ENCODE data around the gene SHISAL1.

The SHISAL1 gene

DNA sequence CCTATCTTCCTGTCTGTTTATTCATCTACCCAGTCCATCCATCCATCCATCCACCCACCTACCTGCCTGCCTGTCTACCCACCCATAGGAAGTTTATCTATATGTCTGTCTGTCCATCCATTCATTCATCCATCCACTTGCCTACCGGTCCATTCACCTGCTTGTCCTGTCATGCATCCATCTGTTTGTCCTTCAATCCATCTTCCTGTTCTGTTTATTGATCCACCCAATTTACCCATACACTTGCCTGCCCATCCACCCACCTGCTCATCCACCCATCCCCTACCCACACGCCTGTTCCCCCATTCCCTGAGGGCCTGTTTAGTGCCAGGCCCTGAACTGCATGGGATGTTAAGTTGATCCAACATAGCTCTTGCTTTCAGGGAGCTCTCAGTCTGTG lies 113.6 kb downstream of the SHISAL1 start:
- H3K4me3 Mint-ChIP-seq: no peak overlapping the region
- no peaks in the 10 kb centered on the region for H3K9me3 Mint-ChIP-seq
- H3K4me1 Mint-ChIP-seq: peaks cover 14% of the 10 kb centered on the region
- peaks cover 24% of the 10 kb centered on the region for H3K27me3 Mint-ChIP-seq (ENCODE audit: low read depth, poor library complexity)
- H3K36me3 Mint-ChIP-seq (ENCODE audit: low read depth): no peaks in the 10 kb centered on the region
- H3K27ac Mint-ChIP-seq: no peak overlapping the region
- no peak for DNase-seq
- no peak for TF ChIP-seq CTCF (IDR thresholded peaks at IDR 0.05)

DNA sequence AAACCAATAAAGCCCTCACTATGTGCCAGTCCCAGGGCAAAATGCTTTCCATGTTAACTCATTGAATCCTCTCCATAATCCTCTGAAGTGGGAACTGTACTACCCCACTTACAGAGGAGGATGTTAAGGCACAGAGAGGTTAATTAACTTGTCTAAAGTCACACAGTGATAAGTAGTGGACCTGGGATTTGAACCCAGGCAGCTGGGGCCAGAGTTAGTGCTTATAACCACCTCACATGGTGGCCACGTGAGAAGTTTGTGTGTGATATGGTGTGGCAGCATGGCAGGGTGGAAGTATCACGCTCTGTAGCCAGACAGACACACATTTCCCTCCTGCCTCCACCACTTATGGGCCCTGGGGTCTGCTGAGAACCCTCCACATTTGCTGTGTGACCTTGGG lies 115.5 kb downstream of the SHISAL1 start:
- no peak for DNase-seq
- Mint-ChIP-seq H3K27ac (no peak overlapping the region), H3K27me3 (ENCODE audit: low read depth, poor library complexity) (peaks cover 26% of the 10 kb centered on the region), H3K4me1 (peaks cover 9% of the 10 kb centered on the region), H3K9me3 (no peaks in the 10 kb centered on the region), H3K4me3 (no peak overlapping the region), H3K36me3 (ENCODE audit: low read depth) (no peaks in the 10 kb centered on the region)
- TF ChIP-seq CTCF (IDR thresholded peaks at IDR 0.05): no peak

DNA sequence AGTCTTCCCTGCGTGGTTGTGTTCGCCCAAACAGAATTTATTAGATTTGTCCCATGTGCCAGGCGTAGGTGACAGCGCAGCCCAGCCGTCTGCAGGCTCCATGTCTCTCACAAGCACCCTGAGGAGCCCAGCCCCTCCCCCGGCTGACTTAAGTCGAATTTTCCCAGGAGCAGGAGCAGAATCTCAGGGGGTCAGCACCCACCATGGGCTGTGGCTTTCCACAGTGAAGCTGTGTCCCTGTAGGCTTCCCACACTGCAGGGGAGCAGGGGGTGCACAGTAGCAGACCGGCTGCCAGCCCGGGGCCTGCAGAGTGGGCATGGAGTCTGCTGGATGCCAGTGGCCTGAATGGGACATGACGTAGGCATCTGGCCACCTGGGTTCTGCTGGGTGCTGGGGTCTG lies 116.0 kb downstream of the SHISAL1 start:
- peaks cover 4% of the 10 kb centered on the region for H3K4me1 Mint-ChIP-seq
- peaks cover 26% of the 10 kb centered on the region for H3K27me3 Mint-ChIP-seq (ENCODE audit: low read depth, poor library complexity)
- H3K27ac Mint-ChIP-seq: no peak overlapping the region
- H3K36me3 Mint-ChIP-seq (ENCODE audit: low read depth): no peaks in the 10 kb centered on the region
- H3K4me3 Mint-ChIP-seq: no peak overlapping the region
- DNase-seq: no peak
- TF ChIP-seq CTCF (IDR thresholded peaks at IDR 0.05): no peak
- H3K9me3 Mint-ChIP-seq: no peaks in the 10 kb centered on the region

- DNase-seq: no peak
- Mint-ChIP-seq H3K36me3 (ENCODE audit: low read depth) (no peaks in the 10 kb centered on the region), H3K4me3 (no peak overlapping the region), H3K9me3 (no peaks in the 10 kb centered on the region), H3K27ac (no peak overlapping the region), H3K4me1 (peaks cover 3% of the 10 kb centered on the region), H3K27me3 (ENCODE audit: low read depth, poor library complexity) (peaks cover 26% of the 10 kb centered on the region)
- no peak for TF ChIP-seq CTCF (IDR thresholded peaks at IDR 0.05)
These were observed 116.5 kb downstream of the SHISAL1 start for GRCh38 chr22:44196241-44196640.

- Mint-ChIP-seq H3K36me3 (ENCODE audit: low read depth) (no peaks in the 10 kb centered on the region), H3K4me3 (no peak overlapping the region), H3K9me3 (no peaks in the 10 kb centered on the region), H3K27ac (no peak overlapping the region), H3K27me3 (ENCODE audit: low read depth, poor library complexity) (peaks cover 26% of the 10 kb centered on the region), H3K4me1 (peaks cover 3% of the 10 kb centered on the region)
- TF ChIP-seq CTCF (IDR thresholded peaks at IDR 0.05): no peak
- no peak for DNase-seq
These were observed 117.4 kb downstream of the SHISAL1 start for GRCh38 chr22:44195189-44195871.

DNA sequence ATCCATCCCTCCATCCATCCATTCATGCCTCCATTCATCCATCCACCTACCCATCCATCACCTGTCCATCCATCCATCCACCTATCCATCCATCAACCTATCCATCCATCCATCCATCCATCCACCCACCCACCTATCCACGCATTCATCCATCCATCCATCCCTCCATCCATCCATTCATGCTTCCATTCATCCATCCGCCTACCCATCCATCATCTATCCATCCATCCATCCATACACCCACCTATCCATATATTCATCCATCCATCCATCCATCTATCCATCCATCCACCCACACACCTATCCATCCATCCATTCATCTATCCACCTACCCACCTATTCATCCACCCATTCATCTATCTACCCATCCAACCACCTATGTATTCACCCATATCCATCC lies 118.2 kb downstream of the SHISAL1 start:
- H3K36me3 Mint-ChIP-seq (ENCODE audit: low read depth): no peaks in the 10 kb centered on the region
- H3K27me3 Mint-ChIP-seq (ENCODE audit: low read depth, poor library complexity): peaks cover 26% of the 10 kb centered on the region
- H3K27ac Mint-ChIP-seq: no peak overlapping the region
- H3K9me3 Mint-ChIP-seq: no peaks in the 10 kb centered on the region
- peaks cover 3% of the 10 kb centered on the region for H3K4me1 Mint-ChIP-seq
- H3K4me3 Mint-ChIP-seq: no peak overlapping the region
- no peak for TF ChIP-seq CTCF (IDR thresholded peaks at IDR 0.05)
- DNase-seq: no peak

Data from nephron progenitor cell (in vitro differentiated cells).